Keratinocyte (primary cell): ENCODE data around the gene KREMEN1.

ENCODE experiments used
- EZH2 ChIP-seq: IDR thresholded peaks from one replicate; pipeline ENCODE4 v1.6.1; 2012; ENCODE audit warnings: inconsistent platforms, mild to moderate bottlenecking, low read length, moderate library complexity
- TF ChIP-seq, protein P1 (sequence below), 3 experiments: IDR thresholded peaks in 1 of 3; conservative IDR thresholded peaks in 1 of 3; optimal IDR thresholded peaks in 1 of 3; 2 replicates in 2 of 3; 3 replicates in 1 of 3; pipeline versions ENCODE3 to v1.5.1; 2011; ENCODE audit warnings: low read length in 3 of 3, mild to moderate bottlenecking in 3 of 3, moderate library complexity in 2 of 3, control low read depth in 1 of 3, inconsistent platforms in 1 of 3; ENCODE audit not compliant: insufficient read depth in 2 of 3; ENCODE audit errors: extremely low read depth in 1 of 3

- TF ChIP-seq EZH2, result no peak
- TF ChIP-seq, protein P1, sequence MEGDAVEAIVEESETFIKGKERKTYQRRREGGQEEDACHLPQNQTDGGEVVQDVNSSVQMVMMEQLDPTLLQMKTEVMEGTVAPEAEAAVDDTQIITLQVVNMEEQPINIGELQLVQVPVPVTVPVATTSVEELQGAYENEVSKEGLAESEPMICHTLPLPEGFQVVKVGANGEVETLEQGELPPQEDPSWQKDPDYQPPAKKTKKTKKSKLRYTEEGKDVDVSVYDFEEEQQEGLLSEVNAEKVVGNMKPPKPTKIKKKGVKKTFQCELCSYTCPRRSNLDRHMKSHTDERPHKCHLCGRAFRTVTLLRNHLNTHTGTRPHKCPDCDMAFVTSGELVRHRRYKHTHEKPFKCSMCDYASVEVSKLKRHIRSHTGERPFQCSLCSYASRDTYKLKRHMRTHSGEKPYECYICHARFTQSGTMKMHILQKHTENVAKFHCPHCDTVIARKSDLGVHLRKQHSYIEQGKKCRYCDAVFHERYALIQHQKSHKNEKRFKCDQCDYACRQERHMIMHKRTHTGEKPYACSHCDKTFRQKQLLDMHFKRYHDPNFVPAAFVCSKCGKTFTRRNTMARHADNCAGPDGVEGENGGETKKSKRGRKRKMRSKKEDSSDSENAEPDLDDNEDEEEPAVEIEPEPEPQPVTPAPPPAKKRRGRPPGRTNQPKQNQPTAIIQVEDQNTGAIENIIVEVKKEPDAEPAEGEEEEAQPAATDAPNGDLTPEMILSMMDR (optimal IDR thresholded peaks at IDR 0.05 in 1 of 3, IDR thresholded peaks at IDR 0.05 in 1 of 3, conservative IDR thresholded peaks at IDR 0.05 in 1 of 3; ENCODE audit: extremely low read depth in 1 of 3, insufficient read depth in 2 of 3, low read length in 3 of 3), result no peak
These were observed 40.8 kb upstream of the KREMEN1 start for GRCh38 chr22:29032014-29032475.
